Stimulated activated CD4-positive, alpha-beta T cell treated with anti-CD3 and anti-CD28 coated beads, Interleukin-15, amount 100 ng/mL, for 48 hours (primary cell): ENCODE results near the gene FNTB.
"Not testable (repeated sequence)": the region's sequence is repeated elsewhere in the genome, so short reads cannot be mapped to it uniquely, and the experiment has no call there.

Experiments
- DNase-seq, 2 donors: peaks; one replicate each; pipeline ENCODE4 v3.0.0-alpha.2; 2020; ENCODE audit warnings: low read depth in 2 of 2

FNTB gene

GRCh38 chr14:65084554-65085505 lies 98.1 kb downstream of the FNTB start:
- DNase-seq: no peak

GRCh38 chr14:65086686-65087085 lies 100.0 kb downstream of the FNTB start:
- DNase-seq: not testable (repeated sequence)

- not testable (repeated sequence) for DNase-seq
These were observed 101.1 kb downstream of the FNTB start for GRCh38 chr14:65087835-65088234.

- DNase-seq: no peak
These were observed 105.7 kb downstream of the FNTB start for GRCh38 chr14:65092349-65092748.

GRCh38 chr14:65095633-65096205 lies 109.0 kb downstream of the FNTB start:
- DNase-seq: no peak

GRCh38 chr14:65096323-65097089 lies 109.8 kb downstream of the FNTB start:
- no peak for DNase-seq

GRCh38 chr14:65098586-65098985 lies 111.9 kb downstream of the FNTB start:
- no peak for DNase-seq

- DNase-seq: no peak
These were observed 114.3 kb downstream of the FNTB start for GRCh38 chr14:65100922-65101541.

- no peak for DNase-seq
These were observed 115.1 kb downstream of the FNTB start for GRCh38 chr14:65101631-65102440.

- DNase-seq: peak; percentile 96 to 98
These were observed 115.9 kb downstream of the FNTB start, which contains the start of gene MAX for GRCh38 chr14:65102441-65103149. MAX (minus strand) TSS chr14:65102517; CDS start chr14:65102339, 178 bp downstream.

GRCh38 chr14:65103150-65103760 lies 116.6 kb downstream of the FNTB start:
- peak in 1 of 2 donors; percentile 7 for DNase-seq

- DNase-seq: no peak
These were observed 118.1 kb downstream of the FNTB start for GRCh38 chr14:65104791-65105190.

- DNase-seq: no peak
These were observed 119.6 kb downstream of the FNTB start for GRCh38 chr14:65106316-65106715.

- DNase-seq: no peak
These were observed 120.0 kb downstream of the FNTB start for GRCh38 chr14:65106736-65107135.

GRCh38 chr14:65107200-65107599 lies 120.5 kb downstream of the FNTB start:
- no peak for DNase-seq

- DNase-seq: no peak
These were observed 122.7 kb downstream of the FNTB start for GRCh38 chr14:65109357-65109756.

- no peak for DNase-seq
These were observed 123.8 kb downstream of the FNTB start for GRCh38 chr14:65110525-65110924.
